ENCODE results near the gene RUNX2.

DNA sequence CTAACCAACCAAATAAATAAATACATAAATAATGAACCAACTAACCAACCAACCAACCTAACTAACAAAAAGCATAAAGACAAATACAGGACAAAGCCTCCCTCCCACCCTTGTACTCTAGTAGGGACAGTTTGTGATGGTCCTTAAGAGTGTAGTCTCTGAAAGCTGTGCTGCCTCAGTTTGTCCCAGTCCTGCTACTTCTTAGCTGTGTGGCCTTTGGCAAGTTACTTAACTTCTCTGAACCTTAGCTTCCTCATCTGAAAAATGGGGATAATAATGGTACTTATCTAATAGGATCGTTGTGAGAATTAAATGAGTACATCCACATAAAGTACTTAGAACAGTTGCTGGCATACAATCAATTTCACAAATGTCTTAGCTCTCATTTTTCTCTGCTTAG is 282.2 kb downstream of the RUNX2 start:
- TF ChIP-seq SUZ12 (IDR thresholded peaks at IDR 0.05; ENCODE audit: unreplicated experiment) (no peak), FOXK2 (IDR thresholded peaks at IDR 0.05) (no peak), EZH2 (IDR thresholded peaks at IDR 0.05; ENCODE audit: borderline replicate concordance, control insufficient read depth, low read depth, low read length) (no peak), CHD2 (IDR thresholded peaks at IDR 0.05; ENCODE audit: borderline replicate concordance, low read depth, low read length) (no peak), YY1 (IDR thresholded peaks at IDR 0.05; ENCODE audit: low read depth, low read length) (no peak), CBFB (IDR thresholded peaks at IDR 0.05; ENCODE audit: low read depth) (no peak), CHD4 (IDR thresholded peaks at IDR 0.05) (no peak), SRF (IDR thresholded peaks at IDR 0.05; ENCODE audit: low read depth in 2 of 2, low read length in 2 of 2) (no peak), CEBPB (IDR thresholded peaks at IDR 0.05; ENCODE audit: borderline replicate concordance in 1 of 2, low read depth in 2 of 2, low read length in 2 of 2) (no peak)
- TF ChIP-seq, protein P1, sequence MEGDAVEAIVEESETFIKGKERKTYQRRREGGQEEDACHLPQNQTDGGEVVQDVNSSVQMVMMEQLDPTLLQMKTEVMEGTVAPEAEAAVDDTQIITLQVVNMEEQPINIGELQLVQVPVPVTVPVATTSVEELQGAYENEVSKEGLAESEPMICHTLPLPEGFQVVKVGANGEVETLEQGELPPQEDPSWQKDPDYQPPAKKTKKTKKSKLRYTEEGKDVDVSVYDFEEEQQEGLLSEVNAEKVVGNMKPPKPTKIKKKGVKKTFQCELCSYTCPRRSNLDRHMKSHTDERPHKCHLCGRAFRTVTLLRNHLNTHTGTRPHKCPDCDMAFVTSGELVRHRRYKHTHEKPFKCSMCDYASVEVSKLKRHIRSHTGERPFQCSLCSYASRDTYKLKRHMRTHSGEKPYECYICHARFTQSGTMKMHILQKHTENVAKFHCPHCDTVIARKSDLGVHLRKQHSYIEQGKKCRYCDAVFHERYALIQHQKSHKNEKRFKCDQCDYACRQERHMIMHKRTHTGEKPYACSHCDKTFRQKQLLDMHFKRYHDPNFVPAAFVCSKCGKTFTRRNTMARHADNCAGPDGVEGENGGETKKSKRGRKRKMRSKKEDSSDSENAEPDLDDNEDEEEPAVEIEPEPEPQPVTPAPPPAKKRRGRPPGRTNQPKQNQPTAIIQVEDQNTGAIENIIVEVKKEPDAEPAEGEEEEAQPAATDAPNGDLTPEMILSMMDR (IDR thresholded peaks at IDR 0.05 in 2 of 3, conservative IDR thresholded peaks at IDR 0.05 in 1 of 3; ENCODE audit: control insufficient read depth in 2 of 3, extremely low read depth in 1 of 3, insufficient read depth in 1 of 3, low read depth in 3 of 3, low read length in 3 of 3) = no peak
